CD4-positive, alpha-beta T cell treated with Interleukin-21 for 1 hour (primary cell): Measurements from ENCODE around the gene CFAP73.
"Not testable (repeated sequence)": the region's sequence is repeated elsewhere in the genome, so short reads cannot be mapped to it uniquely, and the experiment has no call there.

Experiments
- DNase-seq: peaks from one replicate; pipeline ENCODE4 v3.0.0-alpha.2; 2020

CFAP73 gene

DNA sequence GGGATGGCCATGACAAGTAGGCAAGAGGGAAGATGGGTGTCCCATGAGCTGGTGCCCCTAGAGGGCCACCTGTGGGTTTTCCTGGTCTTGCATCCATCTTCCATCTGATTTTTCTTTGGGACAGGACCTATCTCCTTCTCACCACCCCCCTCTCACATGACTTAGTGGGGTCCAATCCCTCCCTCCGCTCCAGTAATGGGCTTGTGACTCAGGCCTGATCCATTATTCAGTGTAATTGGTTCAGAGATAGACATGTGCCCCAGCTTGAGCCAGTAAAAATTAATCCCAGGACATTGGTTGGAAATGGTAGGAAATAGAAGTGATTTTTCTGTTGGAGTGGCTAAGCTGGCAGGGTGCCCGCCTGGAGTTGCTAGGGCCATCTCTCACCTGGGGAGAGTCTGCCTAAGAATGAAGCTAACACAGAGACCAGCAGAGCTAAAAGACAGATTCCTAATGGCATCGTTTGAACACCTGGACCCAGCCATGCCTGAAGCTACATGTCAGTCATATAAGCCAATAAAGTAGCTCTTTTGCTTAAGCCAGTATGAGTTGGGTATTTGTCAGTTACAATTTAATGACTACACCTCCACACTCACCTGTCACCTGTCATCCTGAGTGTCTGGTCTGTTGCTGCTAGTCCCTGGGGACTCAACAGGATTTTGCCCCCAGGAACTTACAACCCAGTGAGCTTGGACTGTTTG is 28.7 kb upstream of the CFAP73 start:
- DNase-seq: no peak

DNA sequence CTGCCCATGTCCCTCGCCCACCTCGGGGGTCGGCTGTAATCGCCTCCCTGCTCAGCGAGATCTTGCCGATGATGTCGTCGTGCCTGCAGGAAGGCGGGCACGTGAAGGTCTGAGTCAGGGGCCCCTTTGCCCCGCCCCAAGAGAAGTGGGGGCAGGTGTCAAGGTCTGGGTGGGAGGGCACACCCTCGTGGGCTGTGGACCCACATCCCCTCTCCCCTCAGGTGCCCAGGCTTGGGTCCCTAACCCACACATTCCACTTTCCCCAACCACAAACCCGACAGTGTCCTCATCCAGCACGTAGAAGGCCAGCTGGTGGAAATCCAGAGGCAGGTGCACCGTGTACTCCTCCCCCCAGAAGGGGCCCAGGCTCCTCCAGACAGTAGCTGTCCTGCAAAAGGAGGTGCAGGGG is 21.7 kb upstream of the CFAP73 start:
- DNase-seq: no peak

GRCh38 chr12:113128802-113129663 is 20.5 kb upstream of the CFAP73 start:
- no peak for DNase-seq

DNA sequence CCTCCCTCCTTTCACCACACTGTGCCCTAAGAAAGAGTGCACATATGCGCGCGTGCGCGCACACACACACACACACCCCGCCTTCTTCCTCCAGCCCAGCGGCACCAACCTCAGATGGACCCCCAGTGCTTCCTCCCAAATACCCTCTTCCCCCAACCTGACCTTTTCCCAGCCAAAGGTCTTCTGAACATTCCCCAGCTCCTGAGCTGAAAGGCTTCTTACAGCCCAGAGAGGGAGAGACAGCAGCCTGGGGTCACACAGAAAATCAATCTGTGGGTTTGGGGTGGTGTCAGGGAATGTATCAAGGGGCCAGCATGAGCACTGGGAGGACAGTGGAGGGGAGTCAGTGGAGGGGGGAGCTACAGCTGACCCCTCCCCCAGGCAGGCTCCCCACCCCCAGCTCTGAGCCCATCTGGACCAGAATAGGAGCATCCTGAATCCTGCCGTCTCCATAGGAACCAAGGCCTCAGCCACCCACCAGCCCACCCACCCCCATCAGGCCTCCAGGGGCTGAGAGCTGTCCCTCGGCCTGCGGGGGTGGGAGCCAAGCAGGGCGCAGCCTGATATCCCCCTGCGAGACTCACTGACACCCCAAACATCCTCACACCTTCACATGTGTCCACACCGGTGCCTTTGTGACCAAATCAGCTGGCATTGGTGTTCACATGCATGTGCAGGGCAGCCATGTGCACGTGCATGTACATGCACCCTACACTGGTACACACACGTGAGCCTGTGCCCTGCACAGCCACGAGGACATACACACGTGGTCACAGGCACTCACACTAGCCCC is 19.7 kb upstream of the CFAP73 start:
- no peak for DNase-seq

DNA sequence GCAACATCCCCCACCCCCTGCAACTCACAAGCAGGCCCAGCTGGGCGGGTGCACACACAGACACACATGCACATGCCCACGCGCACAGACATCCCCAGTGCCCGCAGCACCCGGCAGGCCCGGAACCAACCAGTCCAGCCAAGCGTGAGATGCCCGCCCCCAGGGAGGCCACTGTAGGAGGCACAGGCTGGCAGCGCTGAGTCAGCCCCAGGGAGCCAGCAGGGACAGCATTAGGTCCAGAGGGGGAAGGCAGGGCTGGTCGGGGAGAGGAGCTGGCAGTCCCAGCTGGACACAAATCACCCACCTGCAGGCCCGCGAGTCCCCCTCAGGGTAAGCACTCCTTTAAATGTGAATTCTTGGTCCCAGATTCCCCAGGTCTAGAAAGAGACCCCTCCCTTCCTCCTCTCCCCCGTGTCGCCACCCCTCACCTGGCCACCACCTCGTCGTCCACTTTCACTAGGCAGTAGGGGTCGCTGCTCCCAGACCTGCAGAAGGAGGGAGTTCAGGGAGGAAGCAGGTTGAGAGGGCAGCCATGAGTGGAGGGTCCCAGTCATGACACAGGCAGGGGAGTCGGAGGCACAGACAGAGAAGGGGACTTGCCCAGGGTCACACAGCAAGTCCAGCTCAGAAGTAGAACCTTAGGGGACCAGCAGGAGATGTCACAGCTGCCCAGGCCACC is 18.9 kb upstream of the CFAP73 start:
- DNase-seq: no peak

DNA sequence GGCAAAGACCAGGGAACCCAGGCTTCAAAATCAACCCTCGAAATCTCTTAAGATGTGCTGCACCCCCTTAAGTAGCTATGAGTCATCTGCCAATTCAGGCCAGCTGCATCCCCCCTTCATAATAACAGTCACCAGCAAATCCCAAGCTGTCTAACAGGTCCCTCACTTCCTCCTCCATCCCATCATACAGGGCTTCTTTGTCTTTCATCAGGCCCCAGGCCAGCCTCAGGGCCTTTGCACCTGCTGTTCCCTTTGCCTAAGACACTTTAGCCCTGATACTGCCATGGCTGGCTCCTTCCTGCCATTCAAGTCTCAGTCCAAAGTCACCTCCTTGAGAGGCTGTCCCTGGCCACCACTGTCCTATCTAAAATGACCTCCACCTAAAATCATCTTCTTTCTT is 18.0 kb upstream of the CFAP73 start:
- no peak for DNase-seq

DNA sequence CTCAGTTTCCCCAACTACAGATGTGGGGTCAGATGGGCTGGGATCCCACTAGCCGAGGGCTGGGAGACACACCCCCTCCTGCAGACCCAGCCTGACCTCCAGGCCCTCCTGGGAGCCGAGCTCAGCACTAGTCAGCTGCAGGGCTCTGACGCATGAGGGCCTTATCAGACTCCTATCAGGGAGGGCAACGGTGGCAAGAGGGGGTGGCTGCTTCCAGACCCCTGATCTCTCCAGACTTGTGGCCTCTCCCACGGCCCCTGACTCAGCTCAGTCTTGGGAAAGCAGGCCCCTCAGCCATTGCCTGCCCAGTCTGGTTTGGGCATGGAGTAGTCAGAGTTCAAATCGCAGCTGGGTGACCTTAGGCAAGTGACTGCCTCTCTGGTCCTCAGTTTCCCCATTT is 16.5 kb upstream of the CFAP73 start:
- no peak for DNase-seq

DNA sequence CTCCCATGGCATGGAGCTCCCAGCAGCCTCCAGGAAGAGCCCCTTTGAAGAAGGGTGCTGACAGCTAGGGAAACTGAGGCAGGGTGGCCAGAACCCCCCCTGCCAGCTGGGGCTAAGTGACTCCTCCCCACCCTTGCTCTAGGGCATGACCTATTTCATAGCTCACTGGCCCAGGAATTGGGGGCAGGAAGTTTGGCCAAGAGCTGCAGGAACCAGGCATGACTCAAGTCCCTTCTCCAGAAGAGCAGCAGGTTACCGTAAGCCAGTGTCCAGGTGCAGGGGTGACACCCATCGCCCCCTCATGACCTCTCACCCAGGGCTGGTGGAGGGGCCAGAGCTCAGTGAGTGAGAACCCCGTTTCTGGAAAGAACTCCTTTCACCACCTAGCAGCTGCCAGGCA is 15.9 kb upstream of the CFAP73 start:
- no peak for DNase-seq

DNA sequence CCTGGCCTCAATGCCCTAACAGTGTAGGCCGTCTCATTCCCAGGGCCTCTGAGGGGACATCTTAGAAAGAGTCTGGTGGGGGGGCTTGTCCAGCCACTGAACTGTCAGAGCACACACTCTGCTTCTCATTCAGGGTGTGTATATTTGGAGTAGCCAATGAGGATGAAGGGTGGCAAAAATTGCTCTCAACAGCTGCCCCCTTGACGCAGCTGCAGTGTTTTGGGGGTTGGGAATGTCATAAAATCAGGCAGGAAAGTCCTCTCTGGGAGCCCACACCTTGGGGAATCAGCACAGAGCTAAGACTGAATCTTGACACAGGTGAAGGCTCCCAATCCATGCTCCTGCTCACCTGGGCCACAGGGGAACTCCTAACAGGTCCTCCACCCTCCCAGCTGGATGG is 15.5 kb upstream of the CFAP73 start:
- DNase-seq: no peak

GRCh38 chr12:113134521-113134951 is 15.0 kb upstream of the CFAP73 start:
- no peak for DNase-seq

DNA sequence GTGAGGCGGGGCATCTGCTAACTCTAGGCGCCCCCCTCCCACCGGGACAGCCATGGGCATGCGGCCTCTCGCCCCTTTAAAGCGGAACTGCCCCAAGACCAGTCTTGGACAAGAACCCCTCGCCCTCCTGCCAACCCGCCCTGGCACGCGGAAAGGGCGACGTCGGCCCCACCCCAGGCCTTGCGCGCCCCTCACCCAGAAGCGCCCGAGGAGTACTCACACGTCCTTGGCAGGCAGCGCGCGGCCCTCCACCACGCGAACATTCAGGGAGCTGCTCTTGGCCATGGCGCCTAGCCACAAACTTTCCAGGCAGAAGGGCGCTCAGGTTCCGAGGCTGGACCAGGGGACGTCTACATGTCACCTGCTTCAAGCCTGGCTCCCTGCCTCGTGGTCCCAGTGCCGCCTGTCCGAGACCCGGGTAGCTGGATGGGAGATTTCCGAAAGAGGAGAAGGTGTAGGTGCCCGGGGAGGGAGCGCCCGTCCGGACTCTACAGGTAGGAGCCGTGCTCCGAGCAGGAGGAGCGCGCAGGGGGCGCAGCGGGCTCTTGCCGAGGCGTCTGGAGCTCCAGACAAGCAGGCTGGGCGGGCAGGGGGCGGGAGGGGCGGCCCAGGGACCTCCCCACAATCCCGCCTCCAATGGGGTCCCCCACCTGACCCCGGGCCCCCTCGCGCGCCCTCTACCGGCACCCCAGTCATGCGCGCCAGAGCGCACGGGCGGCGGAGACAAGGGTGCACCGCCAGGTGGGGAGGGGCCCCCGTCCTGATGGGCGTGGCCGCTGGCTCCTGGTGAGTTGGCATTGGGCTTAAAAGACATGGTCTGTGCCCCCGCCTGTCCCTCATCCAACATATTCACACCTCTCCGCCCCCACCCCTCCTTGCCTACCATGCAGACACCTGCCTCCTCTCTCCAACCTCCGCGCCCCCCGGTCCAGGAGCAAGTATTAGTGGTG is 14.1 kb upstream of the CFAP73 start, which contains the start of gene RASAL1:
Gene RASAL1, minus strand, starts transcription at position 584 of the 950 bp plus-strand sequence. Its CDS starts 299 bp downstream, at position 285.
- peak; percentile 78 for DNase-seq

DNA sequence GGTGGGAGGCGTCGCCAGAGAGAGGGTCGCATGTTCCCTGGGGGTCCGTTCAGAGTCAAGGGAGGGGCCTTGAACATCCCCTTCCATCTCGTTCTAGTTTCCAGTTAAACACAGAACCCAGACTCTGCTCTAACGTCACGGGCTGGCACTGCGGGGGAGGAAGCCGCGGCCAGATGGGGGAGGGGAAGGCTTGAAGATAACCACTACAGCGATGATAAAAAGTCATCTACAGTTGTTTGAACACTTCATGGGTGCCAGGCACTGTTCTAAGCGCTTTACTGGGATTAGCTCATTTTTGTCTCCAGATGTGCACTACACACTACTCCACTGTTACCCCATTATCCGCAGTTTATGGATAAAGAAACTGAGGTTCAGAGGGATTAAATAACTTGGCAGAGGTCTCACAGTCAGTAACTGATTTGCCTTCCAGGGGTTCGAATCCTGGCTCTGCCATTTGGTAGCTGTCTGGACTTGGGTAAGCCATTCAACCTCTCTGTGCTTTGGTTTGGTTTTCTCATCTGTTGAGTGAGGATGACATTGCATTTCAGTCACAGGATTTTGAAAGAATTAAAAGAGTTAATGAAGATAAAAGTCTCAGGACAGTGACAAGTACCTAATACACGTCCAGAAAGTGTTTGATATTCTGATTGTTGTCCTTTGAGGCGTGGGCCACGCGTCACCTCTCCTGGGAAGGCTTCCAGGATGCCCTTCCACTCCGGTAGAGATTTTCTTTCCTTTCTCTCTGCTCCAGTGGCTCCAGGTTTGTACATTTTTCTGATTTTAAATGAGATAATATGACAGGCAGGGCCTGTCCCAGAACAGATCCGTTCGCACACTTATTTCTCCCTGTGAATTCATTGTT is 13.2 kb upstream of the CFAP73 start:
- DNase-seq: peak; percentile 60

DNA sequence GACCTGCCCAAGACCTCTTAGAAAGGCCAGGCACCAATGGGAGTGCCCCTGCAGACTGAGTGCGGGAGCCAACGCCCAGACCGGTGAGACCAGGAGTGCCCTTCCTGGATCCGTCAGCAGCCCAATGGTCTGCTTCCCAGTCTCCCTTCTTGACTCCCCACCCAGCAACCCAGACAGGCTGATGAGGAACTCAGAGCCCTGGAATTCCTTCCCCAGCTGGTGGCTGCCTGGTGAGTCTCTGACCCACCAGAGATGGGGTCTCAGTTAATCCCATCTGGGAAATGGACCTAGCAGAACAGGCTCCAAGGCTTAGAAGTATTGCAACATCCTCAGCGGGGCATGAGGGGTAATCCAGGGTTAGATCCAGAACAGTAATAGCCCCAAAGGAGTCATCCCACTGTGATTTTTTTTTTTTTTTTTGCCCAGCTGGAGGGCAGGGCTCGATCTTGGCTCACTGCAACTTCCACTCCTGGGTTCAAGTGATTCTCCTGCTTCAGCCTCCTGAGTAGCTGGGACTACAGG is 12.5 kb upstream of the CFAP73 start:
- DNase-seq: no peak

DNA sequence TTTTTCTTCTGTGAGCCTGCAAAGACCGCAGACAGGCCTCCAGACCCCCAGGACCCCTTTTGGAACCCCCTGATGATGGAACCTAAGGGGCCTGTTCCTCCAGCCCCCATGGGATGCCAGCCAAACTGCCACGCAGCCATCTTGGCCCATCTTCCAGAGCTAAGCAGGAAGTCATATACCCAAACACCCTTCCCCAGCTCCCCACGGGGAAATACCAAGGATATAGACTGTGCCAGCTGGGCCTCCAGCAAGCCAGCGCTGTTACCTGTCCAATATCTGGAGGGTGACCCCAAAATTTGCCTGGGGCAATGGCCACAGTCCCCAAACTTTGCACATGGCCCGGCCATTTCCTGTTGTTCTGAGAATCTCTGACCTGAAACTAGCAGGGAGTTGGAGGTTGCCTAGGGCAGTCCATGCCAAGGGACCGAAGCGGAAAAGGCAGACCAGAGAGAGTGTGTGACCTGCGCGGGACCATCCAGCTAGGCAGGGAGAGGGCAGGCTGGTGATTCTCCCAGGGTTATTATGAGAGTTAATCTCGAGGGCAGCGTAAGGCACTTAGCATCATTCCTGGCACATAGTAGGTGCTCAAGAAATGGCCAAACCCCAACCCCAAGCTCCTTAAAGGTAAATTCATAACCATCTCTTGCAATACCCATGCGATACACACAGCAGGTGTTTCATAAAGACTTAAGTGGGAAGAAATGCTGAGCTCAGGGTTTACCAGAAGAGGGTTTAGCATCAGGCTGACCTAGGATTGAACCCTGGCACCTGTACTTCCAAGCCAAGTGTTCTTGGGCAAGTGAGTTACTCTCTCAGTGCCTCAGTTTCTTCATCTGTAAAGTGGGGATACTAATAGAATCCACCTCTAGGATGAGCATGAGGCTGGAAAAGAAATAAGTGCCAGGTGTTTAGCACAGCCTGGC is 11.4 kb upstream of the CFAP73 start:
- no peak for DNase-seq

GRCh38 chr12:113138826-113139225 is 10.7 kb upstream of the CFAP73 start:
- no peak for DNase-seq

GRCh38 chr12:113140706-113141105 is 8.8 kb upstream of the CFAP73 start:
- no peak for DNase-seq

DNA sequence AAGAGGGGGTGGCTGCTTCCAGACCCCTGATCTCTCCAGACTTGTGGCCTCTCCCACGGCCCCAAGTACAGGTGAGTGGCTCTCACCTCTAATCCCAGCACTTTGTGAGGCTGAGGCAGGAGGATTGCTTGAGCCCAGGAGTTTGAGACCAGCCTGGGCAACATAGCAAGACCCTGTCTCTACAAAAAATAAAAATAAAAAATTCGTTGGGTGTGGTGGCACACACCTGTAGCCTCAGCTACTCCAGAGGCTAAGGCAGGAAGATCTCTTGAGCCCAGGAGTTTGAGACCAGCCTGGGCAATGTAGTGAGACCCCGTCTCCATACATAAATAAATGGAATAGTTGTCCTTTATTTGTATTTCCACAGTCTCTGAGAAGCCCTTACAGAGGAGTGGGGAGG is 7.8 kb upstream of the CFAP73 start:
- DNase-seq: not testable (repeated sequence)

- no peak for DNase-seq
These were observed 7.2 kb upstream of the CFAP73 start for GRCh38 chr12:113142173-113142885.
